GM12891 (cell line): ENCODE results near the gene CCDC170.

Source experiments
- DNase-seq: peaks from one replicate; pipeline ENCODE4 v3.0.0; 2011; ENCODE audit warnings: low spot score; ENCODE audit not compliant: insufficient read length
- FAIRE-seq: peaks from 2 replicates; lab custom pipeline; 2011; peaks lifted over from hg19 to GRCh38; lab: Jason Lieb, UNC
- PAX5 ChIP-seq: IDR thresholded peaks from 2 replicates; pipeline ENCODE4 v1.6.1; 2011; ENCODE audit warnings: low read length, moderate library complexity, mild to moderate bottlenecking; ENCODE audit not compliant: insufficient read depth, severe bottlenecking
- POLR2A ChIP-seq: IDR thresholded peaks from 2 replicates; pipeline ENCODE4 v1.6.1; 2011; ENCODE audit warnings: low read depth, low read length, control low read depth
- POLR2AphosphoS5 ChIP-seq: IDR thresholded peaks from 2 replicates; pipeline ENCODE4 v1.6.1; 2011; ENCODE audit warnings: low read depth, low read length, control low read depth
- POU2F2 ChIP-seq: IDR thresholded peaks from 2 replicates; pipeline ENCODE4 v1.6.1; 2011; ENCODE audit warnings: low read depth, mild to moderate bottlenecking, control low read depth, low read length, moderate library complexity
- SPI1 ChIP-seq: IDR thresholded peaks from 2 replicates; pipeline ENCODE4 v1.6.1; 2011; ENCODE audit warnings: low read depth, low read length, control low read depth
- TAF1 ChIP-seq: IDR thresholded peaks from 2 replicates; pipeline ENCODE4 v1.6.1; 2011; ENCODE audit warnings: low read depth, low read length, control low read depth

CCDC170 gene

GRCh38 chr6:151630387-151630786 lies 136.6 kb downstream of the CCDC170 start:
- FAIRE-seq (no peak), DNase-seq (no peak)
- TF ChIP-seq SPI1 (no peak), TAF1 (no peak), POU2F2 (no peak), PAX5 (no peak), POLR2AphosphoS5 (no peak), POLR2A (no peak)

DNA sequence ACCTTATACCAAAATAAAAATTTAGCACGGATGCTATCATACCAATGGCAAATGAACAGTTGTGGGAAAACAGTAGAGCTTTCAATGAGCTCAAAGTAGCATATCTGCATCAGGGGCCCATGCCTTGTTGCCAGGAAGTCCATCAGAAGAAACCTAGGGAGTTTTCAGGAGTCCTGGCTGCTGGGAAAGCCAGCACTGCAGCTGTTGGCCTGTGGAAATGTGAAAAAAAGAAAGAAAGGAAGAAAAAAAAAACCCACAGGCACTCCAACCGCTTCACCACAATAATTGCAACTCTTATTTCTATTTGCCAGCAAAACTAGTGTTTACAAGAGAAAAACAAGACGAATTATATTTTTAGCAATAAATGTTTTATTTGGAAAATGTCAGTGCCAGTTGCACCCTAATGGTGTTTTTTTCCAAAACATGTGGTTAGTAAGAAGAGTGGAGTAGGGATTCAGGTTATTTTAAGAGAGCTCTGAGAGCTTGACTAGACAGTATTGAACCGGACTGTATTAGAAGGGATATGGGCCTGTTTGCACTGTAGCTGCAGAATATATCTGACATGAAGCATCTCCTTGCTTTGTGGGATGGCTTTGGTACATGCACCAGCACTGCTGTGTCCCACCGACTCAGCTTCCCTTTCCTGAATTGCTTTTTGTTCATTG lies 137.3 kb downstream of the CCDC170 start:
- DNase-seq, result no peak
- no peak for FAIRE-seq

DNA sequence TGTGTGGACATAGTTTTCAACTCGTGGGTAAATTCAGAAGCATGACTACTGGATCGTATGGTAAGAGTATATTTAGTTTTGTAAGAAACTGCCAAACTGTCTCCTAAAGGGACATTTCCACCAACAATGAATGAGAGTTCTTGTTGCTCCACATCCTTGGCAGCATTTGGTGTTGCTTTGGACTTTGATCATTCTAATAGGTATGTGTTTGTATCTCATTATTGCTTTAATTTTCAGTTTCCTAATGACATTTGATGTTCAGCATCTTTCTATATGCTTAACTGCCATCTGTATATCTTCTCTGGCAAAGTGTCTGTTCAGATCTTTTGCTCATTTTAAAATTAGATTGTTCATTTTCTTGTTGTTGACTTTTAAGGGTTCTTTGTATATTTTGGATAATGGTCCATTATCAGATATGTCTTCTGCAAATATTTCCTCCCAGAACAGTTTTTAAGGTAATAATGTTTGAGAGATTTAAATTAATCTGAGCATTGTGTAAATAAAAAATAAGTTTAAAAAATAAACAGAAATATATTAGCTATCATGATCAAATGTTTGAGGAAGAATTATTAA lies 138.7 kb downstream of the CCDC170 start:
- TF ChIP-seq POU2F2, result no peak
- TF ChIP-seq TAF1, result no peak
- TF ChIP-seq POLR2A, result no peak
- no peak for TF ChIP-seq PAX5
- no peak for TF ChIP-seq POLR2AphosphoS5
- TF ChIP-seq SPI1, result no peak
- DNase-seq, result no peak
- no peak for FAIRE-seq

More for the DNA sequence above, 137.3 kb downstream of the CCDC170 start:
- TF ChIP-seq SPI1, result no peak
- no peak for TF ChIP-seq TAF1
- TF ChIP-seq PAX5, result no peak
- TF ChIP-seq POLR2A, result no peak
- TF ChIP-seq POLR2AphosphoS5, result no peak
- TF ChIP-seq POU2F2, result no peak

- TF ChIP-seq TAF1 (no peak), POLR2A (no peak), POLR2AphosphoS5 (no peak), SPI1 (no peak), PAX5 (no peak), POU2F2 (no peak)
- FAIRE-seq (no peak), DNase-seq (no peak)
Observed at GRCh38 chr6:151633526-151634335, 139.9 kb downstream of the CCDC170 start.

GRCh38 chr6:151634336-151634720 lies 140.5 kb downstream of the CCDC170 start:
- TF ChIP-seq POLR2A, result no peak
- no peak for TF ChIP-seq SPI1
- no peak for TF ChIP-seq POU2F2
- no peak for TF ChIP-seq PAX5
- TF ChIP-seq TAF1, result no peak
- no peak for TF ChIP-seq POLR2AphosphoS5
- DNase-seq (no peak), FAIRE-seq (no peak)

DNA sequence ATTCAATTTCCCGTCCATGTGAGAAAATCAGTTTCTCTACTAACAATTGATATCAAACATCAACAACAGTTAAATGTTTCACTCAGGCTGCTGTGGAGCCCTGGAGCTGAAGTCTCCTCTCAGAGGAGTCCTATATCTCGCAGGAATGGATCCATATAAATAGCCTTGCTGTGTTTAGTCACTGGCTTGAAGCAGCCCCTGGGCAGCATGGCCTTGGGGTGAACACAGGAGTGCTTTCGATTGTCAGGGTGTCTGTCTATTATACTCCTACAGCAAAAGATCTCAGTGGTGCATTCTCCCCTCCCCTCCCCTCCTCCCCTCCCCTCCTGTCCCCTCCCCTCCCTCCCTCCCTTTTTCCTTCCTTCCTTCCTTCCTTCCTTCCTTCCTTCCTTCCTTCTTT lies 141.9 kb downstream of the CCDC170 start:
- no peak for TF ChIP-seq PAX5
- no peak for TF ChIP-seq POLR2A
- TF ChIP-seq SPI1, result no peak
- no peak for TF ChIP-seq POLR2AphosphoS5
- TF ChIP-seq TAF1, result no peak
- TF ChIP-seq POU2F2, result no peak
- DNase-seq (no peak), FAIRE-seq (no peak)

GRCh38 chr6:151637814-151638213 lies 144.0 kb downstream of the CCDC170 start:
- no peak for TF ChIP-seq POLR2AphosphoS5
- TF ChIP-seq POLR2A, result no peak
- no peak for TF ChIP-seq PAX5
- no peak for TF ChIP-seq SPI1
- no peak for TF ChIP-seq TAF1
- no peak for TF ChIP-seq POU2F2
- FAIRE-seq (no peak), DNase-seq (no peak)

DNA sequence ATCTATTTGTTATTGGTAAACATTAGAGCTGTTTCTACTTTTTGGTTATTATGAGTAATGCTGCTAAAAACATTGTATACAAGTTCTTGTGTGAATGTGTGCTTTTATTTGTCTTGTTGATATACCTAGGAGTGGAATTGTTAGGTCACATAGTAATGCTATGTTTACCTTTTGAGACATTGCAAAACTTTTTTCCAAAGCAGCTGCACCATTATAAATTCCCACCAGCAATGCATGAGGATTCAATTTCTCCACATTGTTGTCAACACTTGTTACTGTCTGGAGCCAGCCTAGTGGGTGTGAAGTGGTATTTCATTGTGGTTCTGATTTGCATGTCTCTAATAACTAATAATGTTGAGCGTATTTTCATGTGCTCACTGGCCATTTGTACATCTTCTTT lies 145.9 kb downstream of the CCDC170 start:
- TF ChIP-seq SPI1, result no peak
- TF ChIP-seq POU2F2, result no peak
- no peak for TF ChIP-seq POLR2A
- TF ChIP-seq TAF1, result no peak
- no peak for TF ChIP-seq POLR2AphosphoS5
- TF ChIP-seq PAX5, result no peak
- no peak for DNase-seq
- no peak for FAIRE-seq

DNA sequence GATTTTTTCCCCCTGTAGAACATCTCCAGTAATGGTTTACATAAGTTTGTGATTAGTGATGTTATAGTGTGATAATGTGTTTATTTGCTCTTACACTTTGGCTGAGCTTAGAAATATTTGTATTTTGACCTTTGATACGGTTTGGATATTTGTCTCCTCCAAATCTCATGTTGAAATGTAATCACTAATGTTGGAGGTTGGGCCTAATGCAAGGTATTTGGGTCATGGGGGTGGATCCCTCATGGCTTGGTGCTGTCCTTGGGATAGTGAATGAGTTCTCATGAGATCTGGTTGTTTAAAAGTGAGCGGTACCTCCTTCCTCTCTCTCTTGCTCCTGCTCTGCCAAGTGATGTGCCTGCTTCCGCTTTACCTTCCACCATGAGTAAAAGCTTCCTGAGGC lies 147.2 kb downstream of the CCDC170 start:
- TF ChIP-seq PAX5 (no peak), POLR2A (no peak), SPI1 (no peak)
- FAIRE-seq, result no peak
- no peak for DNase-seq
